Dendritic cell treated with granulocyte-macrophage colony-stimulating factor and Interleukin-4, amounts not matched to agents 40 ng/mL and 50 ng/mL, for 4 days (primary cell): ENCODE results near the gene ATP5PD.

Experiments
- H3K27ac Mint-ChIP-seq: one replicate; pipeline ENCODE4 v1.8.0; 2022; ENCODE audit warnings: mild to moderate bottlenecking, mixed read lengths
- H3K27me3 Mint-ChIP-seq: one replicate; pipeline ENCODE4 v1.8.0; 2022; ENCODE audit warnings: mild to moderate bottlenecking, mixed read lengths
- H3K36me3 Mint-ChIP-seq: one replicate; pipeline ENCODE4 v1.8.0; 2022; ENCODE audit warnings: low read depth, mixed read lengths
- H3K4me1 Mint-ChIP-seq: one replicate; pipeline ENCODE4 v1.8.0; 2022; ENCODE audit warnings: low read depth, mixed read lengths
- H3K4me3 Mint-ChIP-seq: one replicate; pipeline ENCODE4 v1.8.0; 2022; ENCODE audit warnings: mild to moderate bottlenecking, moderate library complexity, mixed read lengths
- H3K9me3 Mint-ChIP-seq: one replicate; pipeline ENCODE4 v1.8.0; 2022; ENCODE audit warnings: mixed read lengths
- intact Hi-C: fragments of 100-400 bp; cut with micrococcal nuclease; formaldehyde crosslinking; loops from one replicate; pipeline ENCODE4 v1.15.0; 2022

Gene ATP5PD

DNA sequence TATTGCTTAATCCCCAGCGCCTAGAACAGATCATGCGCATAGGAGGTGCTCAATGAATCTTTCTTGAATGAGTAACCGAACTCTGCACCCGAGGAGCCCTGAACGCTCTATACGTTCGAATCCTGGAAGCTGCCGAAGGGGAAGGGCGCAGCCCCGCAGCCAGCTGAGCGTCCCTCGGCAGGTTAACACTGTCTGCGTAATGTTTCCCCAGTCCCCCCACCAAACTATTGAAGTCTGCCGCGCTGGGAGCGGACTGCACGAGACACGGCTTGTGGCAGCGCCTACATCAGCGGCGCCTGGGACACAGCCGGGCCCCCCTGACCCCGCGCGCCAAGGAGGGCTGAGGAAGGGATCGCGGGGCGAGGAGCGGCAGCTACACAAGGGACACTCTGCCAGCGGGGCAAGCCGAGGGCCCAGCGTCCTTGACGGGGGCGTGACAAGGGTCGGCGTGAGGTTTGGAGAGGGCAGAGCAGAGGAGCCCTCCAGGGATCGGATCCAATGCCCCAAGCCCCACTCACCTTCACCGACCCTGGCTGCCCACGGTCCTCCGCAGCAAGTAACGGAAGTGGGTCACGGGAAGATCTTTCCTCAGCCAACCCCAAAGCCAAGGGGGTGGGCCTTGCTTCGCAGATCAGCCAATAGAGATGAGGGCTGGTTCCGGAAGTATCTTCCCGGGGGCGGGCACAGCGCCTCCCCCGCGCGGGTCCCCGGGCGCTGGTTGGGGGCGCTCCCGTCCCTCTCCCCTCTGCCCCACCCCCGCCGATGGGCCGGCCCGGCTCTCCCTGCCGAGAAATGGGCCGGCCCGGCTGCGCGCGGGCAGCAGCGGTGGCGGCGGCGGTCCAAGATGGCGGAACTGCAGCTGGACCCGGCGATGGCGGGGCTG lies at the start of gene ATP5PD, which contains the start of gene KCTD2:
Gene ATP5PD (minus strand): TSS at position 563 of the 883 bp plus-strand sequence. CDS start 4,319 bp downstream, outside the sequence.
Gene KCTD2 (plus strand): TSS at position 819 of the 883 bp plus-strand sequence. CDS start 26 bp downstream, at position 845.
- H3K27me3 Mint-ChIP-seq: no peaks in the 10 kb centered on the region
- no peaks in the 10 kb centered on the region for H3K9me3 Mint-ChIP-seq

DNA sequence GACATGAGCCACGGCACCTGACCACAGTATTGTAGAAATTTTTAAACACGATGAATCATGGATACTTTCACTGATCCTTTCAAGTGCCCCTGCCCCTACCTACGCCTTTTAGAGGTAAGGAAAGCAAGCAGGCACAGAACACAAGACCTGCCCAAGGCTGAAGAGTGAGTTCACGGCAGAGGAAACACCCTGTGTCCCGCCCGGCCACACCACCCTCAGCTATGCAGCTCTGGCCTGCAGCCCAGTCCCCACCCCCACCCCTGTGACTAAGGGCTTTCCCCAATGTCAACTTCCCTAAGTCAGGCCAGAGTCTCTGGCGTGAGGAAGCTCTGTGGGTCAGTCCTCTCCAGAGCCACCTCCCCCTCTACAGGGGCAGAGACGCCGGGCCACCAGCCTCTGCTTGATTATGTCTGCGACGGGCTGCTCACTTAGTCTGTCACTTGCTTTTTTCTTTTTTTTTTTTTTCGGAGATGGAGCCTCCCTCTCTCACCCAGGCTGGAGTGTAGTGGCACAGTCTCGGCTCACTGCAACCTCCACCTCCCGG lies 49.4 kb upstream of the ATP5PD start:
- H3K9me3 Mint-ChIP-seq: no peaks in the 10 kb centered on the region
- peaks cover 59% of the 10 kb centered on the region for H3K36me3 Mint-ChIP-seq
- H3K27ac Mint-ChIP-seq: peak overlapping the region; percentile 52
- peaks cover 58% of the 10 kb centered on the region for H3K4me1 Mint-ChIP-seq
- intact Hi-C loops: no loop called here
- no peaks in the 10 kb centered on the region for H3K27me3 Mint-ChIP-seq
- H3K4me3 Mint-ChIP-seq: peak overlapping the region; percentile 7

More for the DNA sequence above, at the start of gene ATP5PD, which contains the start of gene KCTD2:
- Mint-ChIP-seq H3K4me3 (peak within 1 kb of the TSS; percentile 99), H3K36me3 (peaks cover 65% of the 10 kb centered on the region), H3K4me1 (peaks cover 30% of the 10 kb centered on the region), H3K27ac (peak within 1 kb of the TSS; percentile 99)
- intact Hi-C loops: loop anchor here (2.0 kb wide), 1 partner anchor 14 kb away; no protein-coding TSS in a partner anchor

DNA sequence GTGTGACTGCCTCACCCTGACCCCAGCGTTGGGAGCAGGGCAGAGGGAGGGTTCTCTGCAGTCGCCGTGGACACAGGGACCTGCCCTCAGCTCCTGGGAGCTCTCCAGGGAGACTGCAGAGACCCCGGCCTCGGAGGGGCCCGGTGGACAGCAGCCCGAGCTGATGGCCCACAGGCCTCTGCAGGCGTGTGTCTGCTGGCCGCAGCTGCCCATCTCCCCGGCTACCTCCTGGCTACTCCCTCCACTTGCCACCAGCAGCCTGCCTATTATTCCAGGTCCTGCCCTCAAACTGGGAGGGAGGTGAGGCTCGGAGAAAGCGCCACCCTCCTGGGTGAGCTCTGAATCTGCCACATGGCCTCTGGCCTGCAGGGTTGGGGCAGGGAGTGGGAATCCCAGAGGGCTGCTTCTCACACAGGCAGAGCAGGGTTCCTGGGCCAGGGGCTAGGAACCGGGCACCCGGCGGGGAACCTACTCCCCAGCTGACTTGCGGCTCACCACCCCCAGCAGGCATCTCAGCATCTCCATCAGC lies 48.2 kb upstream of the ATP5PD start:
- H3K36me3 Mint-ChIP-seq: peaks cover 51% of the 10 kb centered on the region
- H3K27ac Mint-ChIP-seq: no peak overlapping the region
- H3K9me3 Mint-ChIP-seq: no peaks in the 10 kb centered on the region
- H3K4me1 Mint-ChIP-seq: peaks cover 70% of the 10 kb centered on the region
- intact Hi-C loops: no loop called here
- H3K4me3 Mint-ChIP-seq: no peak overlapping the region
- H3K27me3 Mint-ChIP-seq: no peaks in the 10 kb centered on the region

DNA sequence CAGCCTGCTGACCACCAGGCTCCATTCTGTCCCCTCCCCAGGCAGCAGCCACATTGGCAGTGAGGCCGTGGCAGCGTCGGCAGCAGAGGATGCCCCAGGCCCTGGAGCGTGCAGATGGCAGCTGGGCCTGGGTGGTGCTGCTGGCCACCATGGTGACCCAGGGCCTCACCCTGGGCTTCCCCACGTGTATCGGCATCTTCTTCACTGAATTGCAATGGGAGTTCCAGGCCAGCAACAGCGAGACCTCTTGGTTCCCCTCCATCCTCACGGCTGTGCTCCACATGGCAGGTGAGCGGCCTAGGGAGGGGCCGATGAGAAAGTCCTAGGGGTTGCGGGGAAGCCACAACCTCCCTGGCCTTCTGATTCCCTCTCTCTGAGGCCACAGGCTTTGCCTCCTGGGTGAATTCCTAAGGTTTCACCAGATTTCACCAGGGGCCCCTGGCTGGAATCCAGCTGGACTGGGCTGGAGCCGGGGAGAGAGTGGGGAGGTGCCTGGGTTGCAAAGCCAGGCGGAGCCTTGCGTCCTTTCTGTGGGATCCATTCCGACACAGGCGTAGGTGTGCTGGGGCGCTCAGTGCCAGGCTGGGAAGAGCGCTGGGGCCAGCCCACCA lies 46.9 kb upstream of the ATP5PD start:
- intact Hi-C loops: no loop called here
- H3K36me3 Mint-ChIP-seq: peaks cover 40% of the 10 kb centered on the region
- H3K4me3 Mint-ChIP-seq: no peak overlapping the region
- H3K9me3 Mint-ChIP-seq: no peaks in the 10 kb centered on the region
- no peaks in the 10 kb centered on the region for H3K27me3 Mint-ChIP-seq
- H3K4me1 Mint-ChIP-seq: peaks cover 78% of the 10 kb centered on the region
- peak overlapping the region; percentile 61 for H3K27ac Mint-ChIP-seq

DNA sequence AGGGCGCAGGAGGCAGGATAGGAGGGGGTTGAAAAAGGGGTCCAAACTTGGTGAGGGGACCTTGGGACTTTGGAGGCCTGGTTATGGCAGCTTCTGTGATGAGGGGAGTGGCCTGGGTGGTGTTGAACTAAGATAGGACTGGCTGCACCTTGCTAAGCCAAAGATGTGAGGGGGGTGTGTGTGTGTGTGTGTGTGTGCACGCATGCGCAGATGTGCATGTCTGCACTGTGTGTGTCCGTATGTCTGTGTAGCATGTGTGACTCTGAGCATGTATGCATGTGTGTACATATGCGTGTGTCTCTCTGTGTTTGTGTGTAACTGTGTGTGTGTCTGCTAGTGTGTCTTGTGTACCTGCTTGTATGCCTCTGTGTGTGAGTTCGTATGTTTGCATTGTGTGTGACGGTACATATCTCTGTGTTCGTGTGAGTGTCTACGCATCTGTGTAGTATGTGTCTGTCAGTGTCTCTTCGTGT lies 45.1 kb upstream of the ATP5PD start:
- intact Hi-C loops: no loop called here
- no peaks in the 10 kb centered on the region for H3K27me3 Mint-ChIP-seq
- no peak overlapping the region for H3K4me3 Mint-ChIP-seq
- H3K36me3 Mint-ChIP-seq: peaks cover 28% of the 10 kb centered on the region
- peak overlapping the region; percentile 61 for H3K27ac Mint-ChIP-seq
- H3K9me3 Mint-ChIP-seq: no peaks in the 10 kb centered on the region
- H3K4me1 Mint-ChIP-seq: peaks cover 86% of the 10 kb centered on the region

DNA sequence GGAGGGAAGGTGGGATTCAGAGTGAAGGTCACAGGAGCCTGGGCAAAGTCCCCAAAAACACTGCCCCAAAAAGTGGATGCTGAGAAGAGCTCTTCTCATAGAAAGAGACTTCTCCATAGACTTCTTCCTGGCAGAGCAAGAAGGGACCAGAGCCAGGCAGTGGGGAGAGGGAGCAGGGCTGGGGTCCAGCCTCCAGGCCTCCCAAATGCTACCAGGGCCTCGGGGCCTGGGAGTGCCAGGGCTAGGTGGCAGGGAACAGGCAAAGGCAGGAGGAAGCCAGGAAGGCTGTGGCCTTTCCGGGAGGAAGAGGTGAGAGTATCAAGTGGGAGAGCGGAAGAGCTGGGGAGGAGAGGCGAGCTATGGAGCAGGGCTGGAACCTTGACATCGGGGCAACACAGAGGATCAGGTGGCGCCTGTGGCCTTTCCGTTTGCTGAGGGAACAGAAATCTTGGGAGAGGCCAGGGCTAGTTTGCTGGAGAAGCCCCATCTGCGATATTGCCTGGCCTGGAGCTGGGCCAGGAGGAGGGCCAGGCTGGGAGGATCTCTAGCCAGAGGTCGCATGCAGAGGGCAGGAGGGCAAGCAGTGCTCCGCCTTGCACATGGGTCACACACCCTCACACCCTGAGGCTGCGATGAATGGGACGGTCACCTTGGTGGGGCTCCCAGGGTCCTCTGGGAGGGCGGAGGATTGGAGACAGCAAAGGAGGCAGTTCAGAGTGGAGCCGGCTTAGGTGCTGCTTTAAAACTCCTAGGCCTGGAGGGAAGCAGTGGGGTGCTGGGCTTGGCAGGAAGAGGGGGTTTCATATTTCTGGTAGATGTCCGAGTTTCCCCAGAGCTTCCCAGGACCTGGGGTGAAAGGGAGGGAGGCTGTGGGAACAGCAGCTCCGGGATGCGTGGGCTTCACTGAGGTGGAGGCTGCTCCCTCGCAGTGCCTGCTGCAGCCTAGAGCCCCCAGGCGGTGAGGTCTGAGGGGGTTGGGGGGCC lies 44.4 kb upstream of the ATP5PD start:
- intact Hi-C loops: no loop called here
- Mint-ChIP-seq H3K36me3 (peaks cover 27% of the 10 kb centered on the region), H3K4me3 (peak overlapping the region; percentile 27), H3K9me3 (no peaks in the 10 kb centered on the region), H3K27ac (peak overlapping the region; percentile 57), H3K27me3 (no peaks in the 10 kb centered on the region), H3K4me1 (peaks cover 88% of the 10 kb centered on the region)

DNA sequence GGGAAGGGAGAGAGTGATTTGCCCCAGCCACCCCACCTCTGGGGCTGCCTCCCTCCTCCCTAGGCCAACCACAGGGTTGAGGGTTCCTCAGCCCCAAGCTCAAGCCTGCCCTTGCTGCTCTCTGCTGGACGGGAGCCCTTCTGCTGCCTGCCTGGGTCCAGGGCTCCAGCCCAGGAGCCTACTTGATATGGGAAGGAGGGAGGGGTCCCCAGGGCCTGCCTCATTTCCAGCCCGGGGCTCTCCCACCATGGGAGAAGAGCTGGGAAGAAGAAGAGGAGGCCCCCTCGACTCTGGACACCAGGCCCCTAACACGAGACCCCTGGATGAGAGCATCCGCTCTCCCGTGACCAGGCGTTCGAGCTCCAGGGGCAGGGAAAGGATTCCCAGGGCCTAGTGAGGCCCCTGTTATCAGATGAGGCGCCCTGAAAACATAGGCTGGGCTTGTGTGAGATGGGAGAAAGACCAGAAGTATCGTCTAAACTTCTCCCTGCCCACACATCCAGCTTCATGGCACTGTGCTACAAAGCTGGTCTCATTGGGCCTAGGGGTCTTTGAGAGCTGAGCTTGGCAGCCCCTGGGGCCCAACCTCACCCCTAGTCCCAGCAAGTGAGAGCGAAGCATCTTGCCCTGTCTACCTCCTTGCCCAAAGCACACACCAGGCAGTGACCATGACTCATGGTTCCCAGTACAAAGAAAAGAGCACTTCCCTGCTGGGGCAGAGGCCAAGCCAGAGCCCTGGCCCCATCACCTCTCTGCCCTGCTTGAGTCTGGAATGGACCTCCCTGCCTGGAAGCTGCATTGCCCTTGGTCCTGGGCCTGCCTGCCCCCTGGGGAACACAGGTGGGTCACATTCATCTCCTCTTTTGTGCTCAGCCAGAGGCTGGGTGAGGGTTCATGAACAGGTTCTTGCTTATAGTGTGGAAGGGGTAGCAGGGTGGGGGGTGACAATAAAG lies 42.0 kb upstream of the ATP5PD start:
- H3K27me3 Mint-ChIP-seq: no peaks in the 10 kb centered on the region
- peak overlapping the region; percentile 95 for H3K4me3 Mint-ChIP-seq
- peaks cover 80% of the 10 kb centered on the region for H3K4me1 Mint-ChIP-seq
- H3K27ac Mint-ChIP-seq: peak overlapping the region; percentile 93
- H3K9me3 Mint-ChIP-seq: no peaks in the 10 kb centered on the region
- peaks cover 15% of the 10 kb centered on the region for H3K36me3 Mint-ChIP-seq
- intact Hi-C loops: no loop called here

DNA sequence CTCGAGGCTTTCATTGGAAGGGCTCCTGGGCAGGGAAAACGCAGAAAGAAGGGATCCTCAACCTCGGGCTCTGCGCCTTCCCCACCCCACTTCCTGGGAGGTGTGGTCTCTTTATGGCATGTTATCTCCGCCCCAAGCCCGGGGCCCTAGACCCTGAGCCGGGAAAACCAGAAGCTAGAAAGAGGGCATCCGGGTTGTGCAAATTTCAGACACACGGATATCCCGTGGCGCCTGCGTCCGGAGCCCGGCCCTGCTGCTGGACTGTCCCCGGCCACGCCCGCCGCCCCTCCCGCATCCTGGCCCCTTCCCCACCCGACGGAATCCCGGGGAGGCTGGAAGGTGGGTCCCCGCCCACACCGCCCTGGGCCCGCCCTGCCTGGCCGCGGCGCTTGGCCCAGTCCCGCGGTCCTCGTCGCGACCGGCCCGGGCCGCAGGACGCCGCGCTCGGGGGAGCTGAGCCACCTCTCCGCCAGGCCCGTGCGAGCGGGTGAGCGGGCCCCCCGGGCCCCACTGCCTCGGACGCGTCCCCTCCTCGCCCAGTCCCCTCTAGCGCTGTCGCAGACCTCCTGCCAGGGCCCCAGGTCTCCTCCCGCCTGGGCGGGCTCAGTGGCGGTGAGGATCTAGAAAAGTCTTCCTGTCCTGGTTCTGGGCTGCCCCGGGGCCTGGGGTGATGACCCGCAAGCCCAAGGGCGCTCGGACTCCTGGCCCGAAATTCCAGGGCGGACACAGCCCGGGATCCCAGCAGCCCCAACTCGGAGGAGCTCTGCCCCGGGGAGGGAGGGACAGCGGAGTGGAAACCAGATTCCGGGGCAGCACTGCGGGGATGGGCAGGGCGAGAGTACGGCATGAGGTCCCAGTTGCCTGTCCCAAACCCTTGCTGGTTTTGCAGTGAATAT lies 41.0 kb upstream of the ATP5PD start, which contains the start of gene SLC16A5:
Gene SLC16A5 (plus strand): TSS at position 397 of the 896 bp plus-strand sequence. CDS start 5,683 bp downstream, outside the sequence.
- intact Hi-C loops: no loop called here
- H3K27ac Mint-ChIP-seq: peak within 1 kb of the TSS; percentile 93
- peaks cover 70% of the 10 kb centered on the region for H3K4me1 Mint-ChIP-seq

DNA sequence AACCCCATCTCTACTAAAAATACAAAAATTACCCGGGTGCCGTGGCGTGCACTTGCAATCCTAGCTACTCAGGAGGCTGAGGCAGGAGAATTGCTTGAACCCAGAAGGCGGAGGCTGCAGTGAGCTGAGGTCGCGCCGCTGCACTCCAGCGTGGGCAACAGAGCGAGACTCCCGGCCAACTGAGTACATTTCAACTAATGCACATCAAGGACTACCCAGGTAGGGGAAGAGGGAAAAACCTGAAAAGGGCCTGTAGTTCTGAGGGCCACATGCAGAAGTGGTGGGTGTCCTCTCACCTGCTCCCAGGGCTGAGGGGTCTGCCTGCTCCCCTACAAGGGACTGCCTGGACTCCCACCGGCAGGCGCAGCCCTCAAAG lies 40.4 kb upstream of the ATP5PD start:
- no peaks in the 10 kb centered on the region for H3K9me3 Mint-ChIP-seq
- peaks cover 12% of the 10 kb centered on the region for H3K36me3 Mint-ChIP-seq
- peak overlapping the region; percentile 95 for H3K4me3 Mint-ChIP-seq
- intact Hi-C loops: no loop called here
- H3K27ac Mint-ChIP-seq: peak overlapping the region; percentile 93
- peaks cover 4% of the 10 kb centered on the region for H3K27me3 Mint-ChIP-seq
- peaks cover 70% of the 10 kb centered on the region for H3K4me1 Mint-ChIP-seq

More for the DNA sequence above, 41.0 kb upstream of the ATP5PD start, which contains the start of gene SLC16A5:
- H3K9me3 Mint-ChIP-seq: no peaks in the 10 kb centered on the region
- no peaks in the 10 kb centered on the region for H3K27me3 Mint-ChIP-seq
- H3K4me3 Mint-ChIP-seq: peak within 1 kb of the TSS; percentile 95
- H3K36me3 Mint-ChIP-seq: peaks cover 12% of the 10 kb centered on the region

DNA sequence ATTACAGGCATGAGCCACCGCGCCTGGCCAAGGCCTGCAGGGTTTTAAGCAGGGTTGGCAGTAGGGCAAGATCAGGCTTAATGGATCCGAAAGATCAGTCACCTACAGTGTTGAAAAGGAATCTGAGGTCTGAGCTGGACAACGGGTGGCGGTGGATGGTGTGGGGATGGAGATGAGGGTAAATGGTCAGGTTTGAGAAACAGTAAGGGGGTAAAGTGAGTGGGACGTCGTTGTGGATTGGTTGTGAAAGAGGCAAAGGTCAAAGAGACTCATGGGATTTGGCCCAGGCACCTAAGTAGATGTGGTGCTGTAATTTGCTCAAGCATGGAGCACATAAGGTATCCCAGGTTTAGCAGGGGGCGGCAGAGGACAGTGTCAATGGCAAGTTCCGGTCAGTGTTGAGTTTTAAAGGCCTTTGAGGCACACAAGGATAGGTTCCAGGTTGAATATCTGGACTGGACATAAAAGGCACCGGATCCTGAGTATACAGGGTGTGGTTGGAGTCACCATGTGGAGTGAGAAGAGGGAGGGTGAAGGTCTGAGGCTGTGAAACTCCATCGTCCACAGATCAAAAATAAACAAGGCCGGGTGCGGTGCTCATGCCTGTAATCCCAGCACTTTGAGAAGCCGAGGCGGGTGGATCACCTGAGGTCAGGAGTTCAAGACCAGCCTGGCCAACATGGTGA lies 39.9 kb upstream of the ATP5PD start:
- intact Hi-C loops: no loop called here

More for the DNA sequence above, 39.9 kb upstream of the ATP5PD start:
- Mint-ChIP-seq H3K27me3 (peaks cover 8% of the 10 kb centered on the region), H3K36me3 (peaks cover 12% of the 10 kb centered on the region), H3K4me1 (peaks cover 70% of the 10 kb centered on the region), H3K9me3 (no peaks in the 10 kb centered on the region), H3K27ac (peak overlapping the region; percentile 93), H3K4me3 (peak overlapping the region; percentile 95)
